T-helper 22 cell (primary cell): ENCODE data around the gene PACRG.

Experiments
- DNase-seq: peaks from one replicate; pipeline ENCODE4 v3.0.0-alpha.2; 2020; ENCODE audit warnings: low read depth

PACRG gene

GRCh38 chr6:163354085-163354484 lies 626.3 kb downstream of the PACRG start:
- DNase-seq: no peak

GRCh38 chr6:163354761-163355425 lies 627.1 kb downstream of the PACRG start:
- DNase-seq: no peak

GRCh38 chr6:163355426-163355991 lies 627.7 kb downstream of the PACRG start:
- no peak for DNase-seq

- no peak for DNase-seq
These were observed 628.5 kb downstream of the PACRG start for GRCh38 chr6:163356324-163356723.

- no peak for DNase-seq
These were observed 629.0 kb downstream of the PACRG start for GRCh38 chr6:163356743-163357142.

- no peak for DNase-seq
These were observed 636.9 kb downstream of the PACRG start for GRCh38 chr6:163364641-163365040.
